Bronchial epithelial cell (primary cell): Measurements from ENCODE around the gene SPATA16. TPM values are rescaled to one million over a fixed set of nuclear protein-coding genes. Genes with fewer than 3 reads are reported as not detected.

ENCODE experiments used
- DNase-seq: peaks from one replicate; pipeline ENCODE4 v3.0.0-alpha.2; 2010; ENCODE audit warnings: low read depth
- FAIRE-seq: peaks from 2 replicates; lab custom pipeline; 2011; peaks lifted over from hg19 to GRCh38; lab: Jason Lieb, UNC
- H3K27me3 ChIP-seq: 2 replicates; pipeline ENCODE4 v1.5.1; 2011; ENCODE audit warnings: low read length; ENCODE audit not compliant: control insufficient read depth, insufficient read depth
- H3K36me3 ChIP-seq: 2 replicates; pipeline ENCODE4 v1.5.1; 2011; ENCODE audit warnings: low read length; ENCODE audit not compliant: control insufficient read depth, insufficient read depth
- H3K4me3 ChIP-seq: 2 replicates; pipeline ENCODE4 v1.5.1; 2011; ENCODE audit warnings: mild to moderate bottlenecking, low read depth, low read length, control low read depth
- total RNA-seq: library from RNA; depleted of rRNA; stranded (reverse); fragments of >200 nt; gene quantifications from 2 replicates; pipeline ENCODE4 v1.2.1, GENCODE V29; 2014
- TF ChIP-seq, protein P1 (sequence below): IDR thresholded peaks from 2 replicates; pipeline ENCODE4 v1.5.1; 2011; ENCODE audit warnings: mild to moderate bottlenecking, moderate library complexity, low read length, control low read depth, inconsistent platforms; ENCODE audit not compliant: insufficient read depth, severe bottlenecking

The SPATA16 gene
- total RNA-seq, 1 donor from 2014 or later, result not detected

DNA sequence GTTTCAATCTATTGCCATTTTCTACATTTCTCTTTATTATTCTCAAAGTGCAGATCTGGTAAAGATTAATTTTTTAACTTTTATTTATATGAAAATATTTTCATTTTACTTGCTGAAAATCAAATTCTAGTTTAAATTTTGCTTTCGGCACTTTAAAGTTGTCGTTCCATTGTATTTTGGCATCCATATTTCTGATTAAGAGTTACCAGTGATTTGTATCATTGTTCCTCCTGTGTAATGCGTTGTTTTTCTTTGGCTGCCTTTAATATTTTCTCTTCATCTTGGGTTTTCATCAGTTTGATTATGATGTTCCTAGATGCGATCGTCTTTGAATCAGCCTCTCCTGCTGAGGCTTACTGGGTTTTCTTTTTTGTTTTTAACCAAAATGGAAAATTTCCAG lies 97.3 kb downstream of the SPATA16 start:
- no peak for DNase-seq
- Histone ChIP-seq H3K36me3 (no peaks in the 10 kb centered on the region), H3K27me3 (no peaks in the 10 kb centered on the region), H3K4me3 (no peak overlapping the region)
- FAIRE-seq, result no peak
- TF ChIP-seq, protein P1, sequence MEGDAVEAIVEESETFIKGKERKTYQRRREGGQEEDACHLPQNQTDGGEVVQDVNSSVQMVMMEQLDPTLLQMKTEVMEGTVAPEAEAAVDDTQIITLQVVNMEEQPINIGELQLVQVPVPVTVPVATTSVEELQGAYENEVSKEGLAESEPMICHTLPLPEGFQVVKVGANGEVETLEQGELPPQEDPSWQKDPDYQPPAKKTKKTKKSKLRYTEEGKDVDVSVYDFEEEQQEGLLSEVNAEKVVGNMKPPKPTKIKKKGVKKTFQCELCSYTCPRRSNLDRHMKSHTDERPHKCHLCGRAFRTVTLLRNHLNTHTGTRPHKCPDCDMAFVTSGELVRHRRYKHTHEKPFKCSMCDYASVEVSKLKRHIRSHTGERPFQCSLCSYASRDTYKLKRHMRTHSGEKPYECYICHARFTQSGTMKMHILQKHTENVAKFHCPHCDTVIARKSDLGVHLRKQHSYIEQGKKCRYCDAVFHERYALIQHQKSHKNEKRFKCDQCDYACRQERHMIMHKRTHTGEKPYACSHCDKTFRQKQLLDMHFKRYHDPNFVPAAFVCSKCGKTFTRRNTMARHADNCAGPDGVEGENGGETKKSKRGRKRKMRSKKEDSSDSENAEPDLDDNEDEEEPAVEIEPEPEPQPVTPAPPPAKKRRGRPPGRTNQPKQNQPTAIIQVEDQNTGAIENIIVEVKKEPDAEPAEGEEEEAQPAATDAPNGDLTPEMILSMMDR, result no peak

DNA sequence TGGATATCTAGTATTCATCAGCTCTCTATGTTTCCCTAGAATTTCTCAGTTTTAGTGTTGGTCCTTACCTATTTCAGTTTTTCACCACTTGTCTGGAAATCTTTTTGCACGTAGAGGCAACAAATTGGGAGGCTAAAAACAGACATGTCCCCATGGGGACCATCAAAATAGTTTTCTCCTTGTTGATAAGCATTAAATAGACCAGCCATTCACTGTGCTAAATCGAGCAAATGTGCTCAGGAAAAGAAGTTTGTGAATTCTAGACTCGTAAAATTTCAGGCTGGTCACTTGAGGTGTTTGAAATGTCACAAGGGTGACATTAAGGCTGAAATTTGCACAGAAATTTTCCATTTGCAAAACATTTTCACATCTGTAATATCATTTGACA lies 102.6 kb downstream of the SPATA16 start:
- no peak for FAIRE-seq
- TF ChIP-seq, protein P1, result no peak
- H3K36me3 ChIP-seq, result no peaks in the 10 kb centered on the region
- H3K27me3 ChIP-seq, result no peaks in the 10 kb centered on the region
- H3K4me3 ChIP-seq, result no peak overlapping the region
- DNase-seq, result no peak

DNA sequence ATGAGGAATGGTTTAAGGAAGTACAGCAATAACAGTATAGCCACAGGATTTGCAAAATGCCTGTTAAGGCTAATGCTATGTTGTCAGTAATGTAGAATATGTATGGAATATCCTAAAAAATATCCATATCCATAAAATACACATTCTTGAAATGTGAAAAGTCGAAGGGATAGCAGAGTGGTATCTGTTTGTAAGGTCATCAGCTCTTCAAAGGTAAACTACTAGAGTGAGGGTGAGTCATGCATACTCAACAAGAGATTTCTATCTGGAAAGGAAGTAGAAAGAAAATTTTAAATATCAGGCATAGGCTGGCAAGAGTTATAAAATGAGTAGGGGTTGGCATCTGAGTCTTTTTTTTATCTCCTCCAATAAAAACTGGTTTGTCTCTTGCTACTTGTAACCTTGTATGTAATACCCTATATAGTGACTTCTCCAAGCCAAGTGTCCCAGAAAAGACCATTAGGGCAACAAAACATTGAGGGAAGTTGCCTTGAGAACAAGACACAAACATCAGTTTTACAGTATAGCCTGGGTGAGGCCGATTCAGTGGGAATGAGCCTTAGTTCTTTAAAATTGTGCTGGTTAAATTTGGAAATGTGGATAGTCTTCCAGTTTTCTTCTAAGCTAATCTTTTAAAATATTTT lies 103.1 kb downstream of the SPATA16 start:
- TF ChIP-seq, protein P1, result no peak
- H3K27me3 ChIP-seq, result no peaks in the 10 kb centered on the region
- FAIRE-seq, result no peak
- no peak overlapping the region for H3K4me3 ChIP-seq
- DNase-seq, result peak; percentile 17
- H3K36me3 ChIP-seq, result no peaks in the 10 kb centered on the region

DNA sequence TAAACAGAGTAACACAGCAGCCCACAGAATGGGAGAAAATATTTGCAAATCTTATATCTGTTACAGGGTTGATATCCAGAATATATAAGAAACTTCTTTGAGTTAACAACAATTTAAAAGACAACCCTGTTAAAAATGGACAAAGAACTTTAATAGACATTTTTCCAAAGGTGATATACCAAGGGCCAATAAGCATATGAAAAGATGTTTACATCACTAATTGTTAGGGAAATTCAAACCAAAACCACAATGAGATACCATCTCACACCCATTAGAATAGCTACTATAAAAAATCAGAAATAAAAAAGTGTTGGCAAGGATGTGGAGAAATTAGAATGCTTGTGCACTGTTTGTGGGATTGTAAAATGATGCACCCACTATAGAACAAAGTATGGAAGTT lies 110.8 kb downstream of the SPATA16 start:
- FAIRE-seq, result no peak
- no peaks in the 10 kb centered on the region for H3K36me3 ChIP-seq
- no peaks in the 10 kb centered on the region for H3K27me3 ChIP-seq
- no peak overlapping the region for H3K4me3 ChIP-seq
- TF ChIP-seq, protein P1, result no peak
- DNase-seq, result no peak

DNA sequence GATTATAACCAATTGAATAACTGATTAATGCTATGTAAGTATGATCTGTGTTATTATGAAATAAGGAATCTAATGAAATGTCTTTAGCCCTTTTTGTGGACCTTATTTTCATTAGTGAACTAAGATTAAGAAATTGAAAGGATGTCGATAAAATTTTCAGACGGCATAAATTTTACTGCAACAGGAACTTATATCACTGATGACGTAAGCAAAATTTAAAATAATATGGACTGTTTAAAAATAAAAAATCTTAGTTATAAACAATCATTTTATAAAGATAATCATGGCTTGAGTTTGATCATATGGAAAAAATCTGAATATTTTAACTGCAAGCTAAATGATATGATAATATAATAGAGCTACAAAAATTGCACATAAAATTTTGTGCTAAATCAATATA lies 112.7 kb downstream of the SPATA16 start:
- H3K4me3 ChIP-seq, result no peak overlapping the region
- no peaks in the 10 kb centered on the region for H3K36me3 ChIP-seq
- FAIRE-seq, result no peak
- no peak for DNase-seq
- TF ChIP-seq, protein P1, result no peak
- H3K27me3 ChIP-seq, result no peaks in the 10 kb centered on the region

DNA sequence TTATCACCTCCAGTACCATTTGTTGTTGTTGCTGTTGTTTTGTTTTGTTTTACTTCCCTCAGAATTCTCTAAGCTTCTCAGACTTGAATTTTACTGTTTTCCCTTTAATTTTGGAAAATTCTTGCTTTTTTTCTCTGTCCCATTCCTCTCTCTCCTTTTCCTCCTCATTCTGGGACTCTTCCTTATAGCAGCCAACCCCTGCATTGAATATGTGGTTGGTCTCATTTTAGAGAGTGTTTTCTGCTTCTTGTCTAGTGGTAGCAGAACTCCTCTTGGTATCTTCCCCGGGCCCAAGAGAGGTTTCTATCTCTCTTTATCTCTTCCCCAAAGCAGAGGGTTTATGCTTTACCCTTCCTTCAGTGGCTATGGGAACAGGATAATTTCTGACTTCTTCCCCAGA lies 113.6 kb downstream of the SPATA16 start:
- Histone ChIP-seq H3K4me3 (no peak overlapping the region), H3K27me3 (no peaks in the 10 kb centered on the region), H3K36me3 (no peaks in the 10 kb centered on the region)
- TF ChIP-seq, protein P1, result no peak
- DNase-seq (no peak), FAIRE-seq (no peak)
